ENCODE data around the gene STOML1.

The STOML1 gene

GRCh38 chr15:74034206-74034755 lies 42.2 kb upstream of the STOML1 start:
- no peak for TF ChIP-seq POLR2AphosphoS5 (IDR thresholded peaks at IDR 0.05; ENCODE audit: low read depth, low read length)
- TF ChIP-seq TAF1 (IDR thresholded peaks at IDR 0.05; ENCODE audit: borderline replicate concordance, insufficient read depth, low read length), result no peak
- no peak for TF ChIP-seq SIN3A (IDR thresholded peaks at IDR 0.05; ENCODE audit: borderline replicate concordance, insufficient read depth, low read length)
- no peak for TF ChIP-seq REST (IDR thresholded peaks at IDR 0.05; ENCODE audit: insufficient read depth in 1 of 2, low read depth in 2 of 2, low read length in 2 of 2)
- no peak for TF ChIP-seq FOXP2 (optimal IDR thresholded peaks at IDR 0.05; ENCODE audit: borderline replicate concordance, extremely low read depth, extremely low read length, insufficient read depth)

- TF ChIP-seq POLR2AphosphoS5 (IDR thresholded peaks at IDR 0.05; ENCODE audit: low read depth, low read length) (no peak), TAF1 (IDR thresholded peaks at IDR 0.05; ENCODE audit: borderline replicate concordance, insufficient read depth, low read length) (no peak), FOXP2 (optimal IDR thresholded peaks at IDR 0.05; ENCODE audit: borderline replicate concordance, extremely low read depth, extremely low read length, insufficient read depth) (no peak), REST (IDR thresholded peaks at IDR 0.05; ENCODE audit: insufficient read depth in 1 of 2, low read depth in 2 of 2, low read length in 2 of 2) (no peak), SIN3A (IDR thresholded peaks at IDR 0.05; ENCODE audit: borderline replicate concordance, insufficient read depth, low read length) (no peak)
Measured at GRCh38 chr15:74032606-74033561, 40.8 kb upstream of the STOML1 start.

- TF ChIP-seq POLR2AphosphoS5 (IDR thresholded peaks at IDR 0.05; ENCODE audit: low read depth, low read length) (no peak), SIN3A (IDR thresholded peaks at IDR 0.05; ENCODE audit: borderline replicate concordance, insufficient read depth, low read length) (no peak), FOXP2 (optimal IDR thresholded peaks at IDR 0.05; ENCODE audit: borderline replicate concordance, extremely low read depth, extremely low read length, insufficient read depth) (no peak), TAF1 (IDR thresholded peaks at IDR 0.05; ENCODE audit: borderline replicate concordance, insufficient read depth, low read length) (no peak), REST (IDR thresholded peaks at IDR 0.05; ENCODE audit: insufficient read depth in 1 of 2, low read depth in 2 of 2, low read length in 2 of 2) (no peak)
Measured at GRCh38 chr15:74032046-74032445, 40.0 kb upstream of the STOML1 start.

- no peak for TF ChIP-seq SIN3A (IDR thresholded peaks at IDR 0.05; ENCODE audit: borderline replicate concordance, insufficient read depth, low read length)
- TF ChIP-seq POLR2AphosphoS5 (IDR thresholded peaks at IDR 0.05; ENCODE audit: low read depth, low read length), result no peak
- TF ChIP-seq FOXP2 (optimal IDR thresholded peaks at IDR 0.05; ENCODE audit: borderline replicate concordance, extremely low read depth, extremely low read length, insufficient read depth), result no peak
- TF ChIP-seq REST (IDR thresholded peaks at IDR 0.05; ENCODE audit: insufficient read depth in 1 of 2, low read depth in 2 of 2, low read length in 2 of 2), result no peak
- no peak for TF ChIP-seq TAF1 (IDR thresholded peaks at IDR 0.05; ENCODE audit: borderline replicate concordance, insufficient read depth, low read length)
Measured at GRCh38 chr15:74028646-74029045, 36.6 kb upstream of the STOML1 start.

Data from PFSK-1 (cell line).